Testis (tissue), 2 donors: ENCODE measurements around the gene DNHD1.

Experiments
- POLR2A ChIP-seq: fragments of 450-650 bp; IDR thresholded peaks from one replicate; pipeline ENCODE4 v1.6.1; 2017; ENCODE audit warnings: antibody characterized with exemption, mild to moderate bottlenecking, moderate library complexity
- TF ChIP-seq, protein P1 (sequence below), 3 experiments: fragments of 450-650 bp in 2 of 3; fragments of 200-600 bp in 1 of 3; sonication (generic) in 1 of 3; IDR thresholded peaks; one replicate each; pipeline ENCODE4 v1.5.1; 2016 to 2019; ENCODE audit warnings: antibody characterized with exemption in 3 of 3, mild to moderate bottlenecking in 2 of 3, moderate library complexity in 1 of 3

DNA sequence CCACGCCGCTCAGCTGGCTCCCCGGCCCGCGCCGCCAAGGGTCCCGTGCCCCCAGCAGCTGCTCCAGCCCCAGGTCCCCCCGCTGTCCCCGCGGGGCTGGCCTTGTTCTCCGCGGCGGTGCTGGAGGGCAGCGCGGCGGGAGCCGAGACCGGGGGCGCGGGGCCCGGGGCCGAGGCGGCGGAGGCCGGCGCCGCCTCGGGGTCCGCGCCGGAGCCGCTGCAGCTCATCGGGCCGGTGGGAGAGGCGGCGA lies 114.8 kb downstream of the DNHD1 start:
- TF ChIP-seq, protein P1, sequence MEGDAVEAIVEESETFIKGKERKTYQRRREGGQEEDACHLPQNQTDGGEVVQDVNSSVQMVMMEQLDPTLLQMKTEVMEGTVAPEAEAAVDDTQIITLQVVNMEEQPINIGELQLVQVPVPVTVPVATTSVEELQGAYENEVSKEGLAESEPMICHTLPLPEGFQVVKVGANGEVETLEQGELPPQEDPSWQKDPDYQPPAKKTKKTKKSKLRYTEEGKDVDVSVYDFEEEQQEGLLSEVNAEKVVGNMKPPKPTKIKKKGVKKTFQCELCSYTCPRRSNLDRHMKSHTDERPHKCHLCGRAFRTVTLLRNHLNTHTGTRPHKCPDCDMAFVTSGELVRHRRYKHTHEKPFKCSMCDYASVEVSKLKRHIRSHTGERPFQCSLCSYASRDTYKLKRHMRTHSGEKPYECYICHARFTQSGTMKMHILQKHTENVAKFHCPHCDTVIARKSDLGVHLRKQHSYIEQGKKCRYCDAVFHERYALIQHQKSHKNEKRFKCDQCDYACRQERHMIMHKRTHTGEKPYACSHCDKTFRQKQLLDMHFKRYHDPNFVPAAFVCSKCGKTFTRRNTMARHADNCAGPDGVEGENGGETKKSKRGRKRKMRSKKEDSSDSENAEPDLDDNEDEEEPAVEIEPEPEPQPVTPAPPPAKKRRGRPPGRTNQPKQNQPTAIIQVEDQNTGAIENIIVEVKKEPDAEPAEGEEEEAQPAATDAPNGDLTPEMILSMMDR (IDR thresholded peaks at IDR 0.05): no peak
- no peak for TF ChIP-seq POLR2A
